GM18873 (cell line): ENCODE measurements around the gene NECTIN4.
"Not testable (repeated sequence)": the region's sequence is repeated elsewhere in the genome, so short reads cannot be mapped to it uniquely, and the experiment has no call there.

ENCODE experiments used
- ATAC-seq: cut with Tn5 transposase; IDR thresholded peaks from one replicate; pipeline ENCODE4 v1.9.1; 2021; ENCODE audit warnings: mild to moderate bottlenecking, moderate library complexity, moderate number of reproducible peaks; ENCODE audit not compliant: unreplicated experiment, low FRiP score

Gene NECTIN4

DNA sequence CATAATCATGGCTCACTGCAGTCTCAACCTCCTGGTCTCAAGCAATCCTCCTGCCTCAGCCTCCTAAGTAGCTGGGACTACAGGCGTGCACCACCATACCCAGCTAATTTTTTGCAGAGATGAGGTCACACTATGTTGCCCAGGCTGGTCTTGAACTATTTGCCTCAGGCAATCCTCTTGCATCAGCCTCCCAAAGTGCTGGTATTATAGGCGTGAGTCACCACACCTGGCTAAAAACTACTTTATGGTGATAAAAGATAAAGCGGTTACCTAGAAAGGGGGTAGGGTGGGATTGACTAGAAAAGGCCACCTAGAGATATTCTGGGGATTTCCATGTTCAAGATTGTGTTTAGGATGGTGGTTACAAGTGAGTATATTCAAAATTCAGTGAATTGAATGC lies 55.6 kb downstream of the NECTIN4 start:
- ATAC-seq: no peak

DNA sequence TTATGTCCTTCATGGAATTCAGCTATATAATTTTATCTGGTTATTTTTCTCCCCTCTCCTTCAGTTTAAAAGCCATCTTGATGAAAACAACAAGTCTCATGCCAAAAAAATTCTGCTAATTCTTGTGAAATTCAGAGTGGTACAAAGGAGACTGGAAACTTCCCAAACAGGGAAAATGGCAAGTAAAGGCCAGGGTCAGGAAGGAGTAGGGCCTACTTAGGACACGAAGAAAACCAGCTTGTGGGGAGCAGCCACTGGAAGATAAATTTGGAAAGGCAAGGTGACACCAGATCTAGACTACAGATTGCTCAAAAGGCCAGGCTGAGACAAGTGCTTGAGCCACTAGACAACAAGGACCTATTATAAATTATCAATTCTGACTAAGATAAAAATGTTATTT lies 56.9 kb downstream of the NECTIN4 start:
- no peak for ATAC-seq

DNA sequence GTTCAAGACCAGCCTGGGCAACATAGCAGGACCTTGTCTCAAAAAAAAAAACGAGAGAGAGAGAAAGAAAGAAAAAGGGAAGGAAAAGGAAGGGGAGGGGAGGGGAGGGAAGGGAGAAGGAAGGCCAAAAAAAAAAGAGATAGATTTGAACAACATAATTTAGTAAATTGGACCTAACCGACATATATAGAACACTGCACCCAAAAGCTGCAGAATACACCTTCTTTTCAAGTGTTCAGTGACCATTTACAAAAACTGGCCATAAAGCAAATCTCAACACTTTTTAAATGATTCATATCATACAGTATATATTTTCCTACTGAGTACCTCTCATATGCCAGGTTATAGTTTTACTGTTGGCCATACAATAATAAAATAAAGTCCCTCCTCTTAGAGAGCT lies 57.5 kb downstream of the NECTIN4 start:
- no peak for ATAC-seq

DNA sequence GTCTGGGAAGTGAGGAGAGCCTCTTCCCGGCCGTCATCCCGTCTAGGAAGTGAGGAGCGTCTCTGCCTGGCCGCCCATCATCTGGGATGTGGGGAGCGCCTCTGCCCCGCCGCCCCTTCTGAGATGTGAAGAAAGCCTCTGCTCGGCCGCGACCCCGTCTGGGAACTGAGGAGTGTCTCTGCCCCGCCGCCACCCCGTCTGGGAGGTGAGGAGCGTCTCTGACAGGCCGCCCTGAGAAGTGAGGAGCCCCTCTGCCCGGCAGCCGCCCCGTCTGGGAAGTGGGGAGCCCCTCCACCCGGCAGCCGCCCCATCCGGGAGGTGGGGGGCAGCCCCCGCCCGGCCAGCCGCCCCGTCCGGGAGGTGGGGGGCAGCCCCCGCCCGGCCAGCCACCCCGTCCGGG lies 59.9 kb downstream of the NECTIN4 start:
- not testable (repeated sequence) for ATAC-seq

DNA sequence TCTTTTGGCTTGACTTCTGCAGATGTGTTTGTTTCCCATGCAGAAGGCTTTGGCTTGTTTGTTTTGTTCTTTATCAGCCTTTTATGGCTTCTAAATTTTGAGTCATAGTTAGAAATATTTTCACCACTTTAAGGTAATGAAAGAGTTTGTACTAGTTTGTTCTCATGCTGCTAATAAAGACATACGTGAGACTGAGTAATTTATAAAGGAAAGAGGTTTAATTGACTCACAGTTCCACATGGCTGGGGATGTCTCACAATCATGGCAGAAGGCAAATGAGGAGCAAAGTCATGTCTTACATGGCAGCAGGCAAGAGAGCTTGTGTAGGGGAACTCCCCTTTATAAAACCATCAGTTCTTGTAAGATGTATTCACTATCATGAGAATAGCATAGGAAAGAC lies 62.4 kb downstream of the NECTIN4 start:
- not testable (repeated sequence) for ATAC-seq

DNA sequence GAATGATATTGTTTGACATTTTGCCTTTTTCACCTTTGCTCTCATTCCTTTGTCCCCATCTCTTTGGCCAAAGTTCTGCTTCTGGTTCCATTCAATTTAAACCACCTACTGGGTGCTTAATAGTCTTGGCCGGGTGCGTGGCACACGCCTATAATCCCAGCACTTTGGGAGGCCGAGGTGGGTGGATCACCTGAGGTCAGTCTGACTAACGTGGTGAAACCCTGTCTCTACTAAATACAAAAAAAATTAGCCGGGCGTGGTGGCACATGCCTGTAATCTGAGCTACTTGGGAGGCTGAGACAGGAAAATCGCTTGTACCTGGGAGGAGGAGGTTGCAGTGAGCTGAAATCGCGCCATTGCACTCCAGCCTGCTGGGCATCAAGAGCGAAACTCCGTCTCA lies 66.9 kb downstream of the NECTIN4 start:
- not testable (repeated sequence) for ATAC-seq

DNA sequence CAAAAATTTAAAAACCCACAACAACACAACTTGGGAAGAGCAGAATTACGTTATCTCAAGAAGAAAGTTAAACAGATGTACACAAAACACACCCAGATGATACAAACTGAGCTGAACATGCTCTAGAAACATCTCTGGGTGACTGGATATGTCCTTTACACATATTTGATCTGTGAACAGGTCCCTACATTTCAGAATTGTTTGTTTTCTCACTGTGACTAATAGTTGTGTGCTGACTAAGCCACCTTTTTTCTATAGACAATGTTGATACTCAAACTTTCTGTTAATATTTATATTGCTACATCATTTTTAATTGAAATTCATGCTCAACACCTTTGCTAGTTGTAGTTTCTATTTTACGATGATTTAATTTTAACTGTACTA lies 67.4 kb downstream of the NECTIN4 start:
- no peak for ATAC-seq

DNA sequence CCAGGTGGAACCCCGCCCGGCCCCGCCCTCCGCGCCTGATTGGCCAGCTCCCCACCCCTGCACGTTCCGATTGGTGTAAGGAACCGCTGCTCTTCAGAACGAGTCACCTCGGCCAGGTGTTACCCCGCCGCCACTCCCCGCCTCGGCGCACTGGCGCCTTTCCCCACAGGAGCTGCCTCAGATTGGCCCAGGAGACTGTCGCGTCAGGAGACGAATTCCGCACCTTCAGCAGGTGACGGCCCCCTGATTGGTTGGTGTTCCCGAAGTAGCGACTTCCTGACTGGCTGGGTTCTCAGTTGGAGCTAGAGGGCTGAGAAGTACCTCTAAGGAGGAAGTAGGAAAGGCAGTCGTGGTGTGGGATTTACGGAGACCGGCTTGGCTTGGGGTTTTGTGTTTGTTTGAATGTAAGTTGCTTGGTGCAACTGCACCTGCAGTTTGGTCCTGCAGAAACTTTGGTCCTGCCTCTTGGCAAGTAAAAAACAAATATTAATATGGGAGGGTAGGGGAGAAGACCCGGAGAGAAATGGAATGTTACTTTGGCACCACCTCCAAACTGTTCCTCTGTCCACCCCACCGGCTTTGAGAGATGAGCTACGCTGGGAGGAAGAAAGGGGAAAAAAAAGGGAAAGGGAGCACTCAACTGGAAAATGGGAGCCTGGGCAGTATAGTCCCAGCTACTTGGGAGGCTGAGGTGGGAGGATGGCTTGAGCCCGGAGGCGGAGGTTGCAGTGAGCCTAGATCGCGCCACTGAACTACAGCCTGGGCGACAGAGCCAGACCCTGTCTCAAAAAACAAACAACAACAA lies 68.0 kb downstream of the NECTIN4 start:
- peak; percentile 70 for ATAC-seq
